Measurements from ENCODE around the gene TMPRSS5.

The TMPRSS5 gene

DNA sequence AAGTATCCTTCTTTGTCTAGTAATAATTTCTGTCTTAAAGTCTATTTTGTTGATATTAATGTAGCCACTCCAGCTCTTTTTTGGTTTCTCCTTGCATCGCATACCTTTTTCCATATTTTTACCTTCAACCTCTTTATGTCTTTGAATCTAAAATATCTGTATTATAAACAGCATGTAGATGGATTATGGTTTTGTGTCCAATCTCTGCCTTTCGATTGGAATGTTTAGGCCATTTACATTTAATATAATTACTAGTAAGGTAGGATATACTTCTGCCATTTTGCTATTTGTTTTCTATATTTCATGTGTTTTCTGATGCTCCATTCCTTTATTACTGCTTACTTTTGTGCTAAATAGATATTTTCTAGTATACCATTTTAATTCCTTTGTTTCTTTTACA, 39.5 kb downstream of the TMPRSS5 start:
- no peak for DNase-seq (ENCODE audit: low read depth in 1 of 2, low spot score in 1 of 2)
- TF ChIP-seq POLR2AphosphoS5 (IDR thresholded peaks at IDR 0.05; ENCODE audit: low read depth), result no peak
- H3K27me3 ChIP-seq (ENCODE audit: insufficient read depth, poor library complexity, severe bottlenecking), result no peaks in the 10 kb centered on the region
- H3K27ac ChIP-seq (replicated peaks), result no peak overlapping the region
- H3K4me3 ChIP-seq (replicated peaks; ENCODE audit: insufficient read depth, low read length), result no peak overlapping the region

DNA sequence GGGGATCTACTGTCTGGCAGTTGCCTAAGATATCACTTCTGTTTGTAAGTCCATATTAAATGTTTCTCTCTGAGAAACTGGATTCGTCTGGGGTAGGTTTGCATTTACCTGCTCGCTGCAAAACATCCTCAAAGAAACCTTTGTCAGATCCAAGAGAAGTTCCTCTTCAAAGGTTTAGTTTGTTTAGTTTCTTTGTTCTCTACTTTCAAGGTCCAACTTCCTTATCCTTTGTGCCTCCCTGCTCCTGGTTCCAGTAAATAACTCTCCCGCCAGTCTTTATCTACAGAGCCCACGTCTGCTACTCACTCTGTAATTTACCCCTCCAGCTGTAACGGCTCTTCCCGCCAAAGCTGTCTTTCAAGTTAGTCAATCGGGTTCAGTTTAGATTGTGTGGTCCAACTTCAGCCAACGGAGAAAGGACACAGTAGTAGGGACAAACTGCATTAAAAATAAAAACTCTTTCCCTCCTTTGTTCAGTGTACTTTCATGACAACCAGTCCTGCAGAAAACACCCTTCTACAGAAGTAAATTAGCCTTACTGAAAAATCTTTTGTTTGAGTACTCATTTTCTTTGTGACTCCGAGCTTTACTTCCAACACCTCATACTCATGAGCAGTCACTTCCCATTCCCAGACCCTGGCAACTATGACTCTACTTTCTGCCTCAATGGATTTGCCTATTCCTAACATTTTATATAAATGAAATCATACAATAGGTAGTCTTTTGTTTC, 41.0 kb downstream of the TMPRSS5 start:
- H3K27me3 ChIP-seq (ENCODE audit: insufficient read depth, poor library complexity, severe bottlenecking), result no peaks in the 10 kb centered on the region
- no peak overlapping the region for H3K27ac ChIP-seq (replicated peaks)
- DNase-seq (ENCODE audit: low read depth in 1 of 2, low spot score in 1 of 2), result no peak
- TF ChIP-seq SPI1 (IDR thresholded peaks at IDR 0.05; ENCODE audit: borderline replicate concordance, low read depth) (no peak), GABPA (IDR thresholded peaks at IDR 0.05; ENCODE audit: low read depth) (no peak), POLR2AphosphoS5 (IDR thresholded peaks at IDR 0.05; ENCODE audit: low read depth) (no peak)
- TF ChIP-seq, protein P1, sequence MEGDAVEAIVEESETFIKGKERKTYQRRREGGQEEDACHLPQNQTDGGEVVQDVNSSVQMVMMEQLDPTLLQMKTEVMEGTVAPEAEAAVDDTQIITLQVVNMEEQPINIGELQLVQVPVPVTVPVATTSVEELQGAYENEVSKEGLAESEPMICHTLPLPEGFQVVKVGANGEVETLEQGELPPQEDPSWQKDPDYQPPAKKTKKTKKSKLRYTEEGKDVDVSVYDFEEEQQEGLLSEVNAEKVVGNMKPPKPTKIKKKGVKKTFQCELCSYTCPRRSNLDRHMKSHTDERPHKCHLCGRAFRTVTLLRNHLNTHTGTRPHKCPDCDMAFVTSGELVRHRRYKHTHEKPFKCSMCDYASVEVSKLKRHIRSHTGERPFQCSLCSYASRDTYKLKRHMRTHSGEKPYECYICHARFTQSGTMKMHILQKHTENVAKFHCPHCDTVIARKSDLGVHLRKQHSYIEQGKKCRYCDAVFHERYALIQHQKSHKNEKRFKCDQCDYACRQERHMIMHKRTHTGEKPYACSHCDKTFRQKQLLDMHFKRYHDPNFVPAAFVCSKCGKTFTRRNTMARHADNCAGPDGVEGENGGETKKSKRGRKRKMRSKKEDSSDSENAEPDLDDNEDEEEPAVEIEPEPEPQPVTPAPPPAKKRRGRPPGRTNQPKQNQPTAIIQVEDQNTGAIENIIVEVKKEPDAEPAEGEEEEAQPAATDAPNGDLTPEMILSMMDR (IDR thresholded peaks at IDR 0.05; ENCODE audit: insufficient read depth, low read length), result no peak
- H3K4me3 ChIP-seq (replicated peaks; ENCODE audit: insufficient read depth, low read length), result no peak overlapping the region

DNA sequence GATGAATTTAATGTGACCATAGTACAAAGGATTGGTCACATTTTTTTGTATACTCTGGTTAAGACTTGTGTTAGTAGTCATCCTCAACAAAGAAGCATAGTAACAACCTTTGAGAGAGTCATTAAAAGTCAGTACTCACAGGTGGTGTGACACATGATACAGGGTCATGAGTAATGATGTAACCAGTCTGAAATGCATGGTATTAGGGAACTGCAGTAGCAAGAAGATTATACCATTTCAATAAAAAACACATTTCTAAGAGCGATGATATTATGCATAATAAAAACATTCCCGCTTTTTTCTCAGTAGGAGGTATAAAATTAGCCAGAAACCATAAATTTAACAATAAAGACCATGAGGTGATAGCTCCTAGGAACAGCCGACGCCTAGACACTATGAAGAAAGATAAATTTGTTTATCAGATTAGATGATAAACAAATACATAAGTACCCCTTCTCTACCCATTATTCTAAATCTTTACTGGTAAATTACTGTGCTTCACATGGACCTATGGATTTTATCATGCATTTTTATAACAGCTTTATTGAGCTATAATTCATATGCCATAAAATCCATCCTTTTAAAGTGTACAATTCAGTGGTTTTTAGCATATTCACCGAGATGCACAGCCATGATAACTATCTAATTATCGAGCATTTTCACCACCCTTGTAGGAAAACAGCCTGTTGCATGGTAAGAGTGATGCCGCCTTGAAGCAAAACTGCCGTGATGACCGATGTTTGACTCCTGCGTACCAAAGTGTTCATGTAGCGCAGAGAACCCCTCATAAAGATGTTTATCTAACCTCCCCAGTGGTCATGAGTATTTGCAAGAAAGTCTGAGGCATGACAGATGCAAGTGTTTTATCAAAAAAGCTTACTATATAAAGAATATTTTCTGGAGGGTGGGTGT, 41.8 kb downstream of the TMPRSS5 start:
- TF ChIP-seq GABPA (IDR thresholded peaks at IDR 0.05; ENCODE audit: low read depth), result no peak
- TF ChIP-seq, protein P1 (IDR thresholded peaks at IDR 0.05; ENCODE audit: insufficient read depth, low read length), result no peak
- TF ChIP-seq POLR2AphosphoS5 (IDR thresholded peaks at IDR 0.05; ENCODE audit: low read depth), result no peak
- TF ChIP-seq SPI1 (IDR thresholded peaks at IDR 0.05; ENCODE audit: borderline replicate concordance, low read depth), result no peak
- TF ChIP-seq, protein P2, sequence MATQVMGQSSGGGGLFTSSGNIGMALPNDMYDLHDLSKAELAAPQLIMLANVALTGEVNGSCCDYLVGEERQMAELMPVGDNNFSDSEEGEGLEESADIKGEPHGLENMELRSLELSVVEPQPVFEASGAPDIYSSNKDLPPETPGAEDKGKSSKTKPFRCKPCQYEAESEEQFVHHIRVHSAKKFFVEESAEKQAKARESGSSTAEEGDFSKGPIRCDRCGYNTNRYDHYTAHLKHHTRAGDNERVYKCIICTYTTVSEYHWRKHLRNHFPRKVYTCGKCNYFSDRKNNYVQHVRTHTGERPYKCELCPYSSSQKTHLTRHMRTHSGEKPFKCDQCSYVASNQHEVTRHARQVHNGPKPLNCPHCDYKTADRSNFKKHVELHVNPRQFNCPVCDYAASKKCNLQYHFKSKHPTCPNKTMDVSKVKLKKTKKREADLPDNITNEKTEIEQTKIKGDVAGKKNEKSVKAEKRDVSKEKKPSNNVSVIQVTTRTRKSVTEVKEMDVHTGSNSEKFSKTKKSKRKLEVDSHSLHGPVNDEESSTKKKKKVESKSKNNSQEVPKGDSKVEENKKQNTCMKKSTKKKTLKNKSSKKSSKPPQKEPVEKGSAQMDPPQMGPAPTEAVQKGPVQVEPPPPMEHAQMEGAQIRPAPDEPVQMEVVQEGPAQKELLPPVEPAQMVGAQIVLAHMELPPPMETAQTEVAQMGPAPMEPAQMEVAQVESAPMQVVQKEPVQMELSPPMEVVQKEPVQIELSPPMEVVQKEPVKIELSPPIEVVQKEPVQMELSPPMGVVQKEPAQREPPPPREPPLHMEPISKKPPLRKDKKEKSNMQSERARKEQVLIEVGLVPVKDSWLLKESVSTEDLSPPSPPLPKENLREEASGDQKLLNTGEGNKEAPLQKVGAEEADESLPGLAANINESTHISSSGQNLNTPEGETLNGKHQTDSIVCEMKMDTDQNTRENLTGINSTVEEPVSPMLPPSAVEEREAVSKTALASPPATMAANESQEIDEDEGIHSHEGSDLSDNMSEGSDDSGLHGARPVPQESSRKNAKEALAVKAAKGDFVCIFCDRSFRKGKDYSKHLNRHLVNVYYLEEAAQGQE (IDR thresholded peaks at IDR 0.05; ENCODE audit: insufficient replicate concordance, low read depth), result no peak
- H3K27me3 ChIP-seq (ENCODE audit: insufficient read depth, poor library complexity, severe bottlenecking), result no peaks in the 10 kb centered on the region
- DNase-seq (ENCODE audit: low read depth in 1 of 2, low spot score in 1 of 2), result no peak
- no peak overlapping the region for H3K27ac ChIP-seq (replicated peaks)
- H3K4me3 ChIP-seq (replicated peaks; ENCODE audit: insufficient read depth, low read length), result no peak overlapping the region

DNA sequence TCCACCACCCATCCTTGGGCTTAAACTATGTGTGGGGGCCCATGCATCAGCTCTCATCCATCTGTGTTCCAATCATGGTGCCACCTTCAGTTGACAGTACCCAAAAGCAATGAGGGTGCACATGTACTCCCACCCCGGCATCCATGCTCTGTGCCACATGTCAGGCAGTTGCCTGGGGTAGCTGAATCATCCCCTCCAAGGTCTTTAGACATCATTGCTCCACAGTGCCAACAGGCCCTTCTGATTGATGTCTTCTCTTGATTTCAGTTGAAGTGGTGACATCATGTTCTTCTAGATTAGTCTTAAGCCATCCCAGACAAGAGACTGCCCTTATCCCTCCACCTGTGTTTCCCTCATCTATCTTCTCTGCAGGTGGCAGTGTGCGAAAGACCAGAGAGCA, 42.5 kb downstream of the TMPRSS5 start:
- no peak overlapping the region for H3K4me3 ChIP-seq (replicated peaks; ENCODE audit: insufficient read depth, low read length)
- H3K27me3 ChIP-seq (ENCODE audit: insufficient read depth, poor library complexity, severe bottlenecking), result no peaks in the 10 kb centered on the region
- no peak overlapping the region for H3K27ac ChIP-seq (replicated peaks)
- DNase-seq (ENCODE audit: low read depth in 1 of 2, low spot score in 1 of 2), result no peak
- TF ChIP-seq POLR2AphosphoS5 (IDR thresholded peaks at IDR 0.05; ENCODE audit: low read depth), result no peak
- TF ChIP-seq, protein P2 (IDR thresholded peaks at IDR 0.05; ENCODE audit: insufficient replicate concordance, low read depth), result no peak
- no peak for TF ChIP-seq SPI1 (IDR thresholded peaks at IDR 0.05; ENCODE audit: borderline replicate concordance, low read depth)
- TF ChIP-seq GABPA (IDR thresholded peaks at IDR 0.05; ENCODE audit: low read depth), result no peak
- TF ChIP-seq, protein P1 (IDR thresholded peaks at IDR 0.05; ENCODE audit: insufficient read depth, low read length), result no peak
